Measurements from ENCODE around the gene RANBP17. TPM values are rescaled to one million over a fixed set of nuclear protein-coding genes. Genes with fewer than 3 reads are reported as not detected.

The RANBP17 gene
- total RNA-seq, 4 donors from 2014 or later: 0.55 to 3.0 (median 1.5) TPM

GRCh38 chr5:171258737-171259415 lies 397.1 kb downstream of the RANBP17 start:
- H3K27me3 ChIP-seq: no peaks in the 10 kb centered on the region
- no peaks in the 10 kb centered on the region for H3K36me3 ChIP-seq
- no peak overlapping the region for H3K4me3 ChIP-seq
- no peak overlapping the region for H3K27ac ChIP-seq
- 69% methylated on average over 1 of the region's 1 CpG for WGBS
- DNase-seq (ENCODE audit: low spot score in 2 of 2): no peak
- TF ChIP-seq CTCF (IDR thresholded peaks at IDR 0.05) (no peak), EP300 (IDR thresholded peaks at IDR 0.05) (no peak), POLR2AphosphoS5 (IDR thresholded peaks at IDR 0.05) (no peak), POLR2A (IDR thresholded peaks at IDR 0.05) (no peak)
- H3K4me1 ChIP-seq: no peaks in the 10 kb centered on the region
- H3K9me3 ChIP-seq: no peaks in the 10 kb centered on the region

GRCh38 chr5:171261361-171261760 lies 399.5 kb downstream of the RANBP17 start:
- H3K9me3 ChIP-seq: no peaks in the 10 kb centered on the region
- no peaks in the 10 kb centered on the region for H3K27me3 ChIP-seq
- TF ChIP-seq POLR2A (IDR thresholded peaks at IDR 0.05) (no peak), CTCF (IDR thresholded peaks at IDR 0.05) (no peak), POLR2AphosphoS5 (IDR thresholded peaks at IDR 0.05) (no peak), EP300 (IDR thresholded peaks at IDR 0.05) (no peak)
- 47% methylated on average over 1 of the region's 1 CpG for WGBS
- no peak overlapping the region for H3K4me3 ChIP-seq
- no peaks in the 10 kb centered on the region for H3K4me1 ChIP-seq
- H3K27ac ChIP-seq: no peak overlapping the region
- H3K36me3 ChIP-seq: no peaks in the 10 kb centered on the region
- DNase-seq (ENCODE audit: low spot score in 2 of 2): no peak

- no peak for DNase-seq (ENCODE audit: low spot score in 2 of 2)
- no peaks in the 10 kb centered on the region for H3K36me3 ChIP-seq
- H3K4me1 ChIP-seq: no peaks in the 10 kb centered on the region
- TF ChIP-seq EP300 (IDR thresholded peaks at IDR 0.05) (no peak), POLR2A (IDR thresholded peaks at IDR 0.05) (no peak), CTCF (IDR thresholded peaks at IDR 0.05) (no peak), POLR2AphosphoS5 (IDR thresholded peaks at IDR 0.05) (no peak)
- H3K27me3 ChIP-seq: no peaks in the 10 kb centered on the region
- H3K27ac ChIP-seq: no peak overlapping the region
- no peak overlapping the region for H3K4me3 ChIP-seq
- no peaks in the 10 kb centered on the region for H3K9me3 ChIP-seq
- WGBS: 95% methylated on average over 4 of the region's 4 CpGs
These were observed 400.1 kb downstream of the RANBP17 start for GRCh38 chr5:171261904-171262303.

GRCh38 chr5:171263181-171263580 lies 401.4 kb downstream of the RANBP17 start:
- H3K27ac ChIP-seq: no peak overlapping the region
- no peaks in the 10 kb centered on the region for H3K4me1 ChIP-seq
- H3K27me3 ChIP-seq: no peaks in the 10 kb centered on the region
- DNase-seq (ENCODE audit: low spot score in 2 of 2): no peak
- H3K9me3 ChIP-seq: no peaks in the 10 kb centered on the region
- H3K4me3 ChIP-seq: no peak overlapping the region
- TF ChIP-seq POLR2A (IDR thresholded peaks at IDR 0.05) (no peak), CTCF (IDR thresholded peaks at IDR 0.05) (no peak), POLR2AphosphoS5 (IDR thresholded peaks at IDR 0.05) (no peak), EP300 (IDR thresholded peaks at IDR 0.05) (no peak)
- no peaks in the 10 kb centered on the region for H3K36me3 ChIP-seq

GRCh38 chr5:171264843-171265242 lies 403.0 kb downstream of the RANBP17 start:
- H3K4me1 ChIP-seq: no peaks in the 10 kb centered on the region
- H3K4me3 ChIP-seq: no peak overlapping the region
- H3K9me3 ChIP-seq: no peaks in the 10 kb centered on the region
- TF ChIP-seq POLR2AphosphoS5 (IDR thresholded peaks at IDR 0.05) (no peak), CTCF (IDR thresholded peaks at IDR 0.05) (no peak), POLR2A (IDR thresholded peaks at IDR 0.05) (no peak), EP300 (IDR thresholded peaks at IDR 0.05) (no peak)
- no peak for DNase-seq (ENCODE audit: low spot score in 2 of 2)
- no peak overlapping the region for H3K27ac ChIP-seq
- WGBS: 93% methylated on average over 2 of the region's 2 CpGs
- no peaks in the 10 kb centered on the region for H3K36me3 ChIP-seq
- no peaks in the 10 kb centered on the region for H3K27me3 ChIP-seq
